GM18526 (cell line): Measurements from ENCODE around the gene COL21A1.

ENCODE experiments used
- POLR2A ChIP-seq: IDR thresholded peaks from 3 replicates; pipeline ENCODE4 v1.6.1; 2011; ENCODE audit not compliant: insufficient read length; ENCODE audit errors: extremely low read depth

Gene COL21A1

DNA sequence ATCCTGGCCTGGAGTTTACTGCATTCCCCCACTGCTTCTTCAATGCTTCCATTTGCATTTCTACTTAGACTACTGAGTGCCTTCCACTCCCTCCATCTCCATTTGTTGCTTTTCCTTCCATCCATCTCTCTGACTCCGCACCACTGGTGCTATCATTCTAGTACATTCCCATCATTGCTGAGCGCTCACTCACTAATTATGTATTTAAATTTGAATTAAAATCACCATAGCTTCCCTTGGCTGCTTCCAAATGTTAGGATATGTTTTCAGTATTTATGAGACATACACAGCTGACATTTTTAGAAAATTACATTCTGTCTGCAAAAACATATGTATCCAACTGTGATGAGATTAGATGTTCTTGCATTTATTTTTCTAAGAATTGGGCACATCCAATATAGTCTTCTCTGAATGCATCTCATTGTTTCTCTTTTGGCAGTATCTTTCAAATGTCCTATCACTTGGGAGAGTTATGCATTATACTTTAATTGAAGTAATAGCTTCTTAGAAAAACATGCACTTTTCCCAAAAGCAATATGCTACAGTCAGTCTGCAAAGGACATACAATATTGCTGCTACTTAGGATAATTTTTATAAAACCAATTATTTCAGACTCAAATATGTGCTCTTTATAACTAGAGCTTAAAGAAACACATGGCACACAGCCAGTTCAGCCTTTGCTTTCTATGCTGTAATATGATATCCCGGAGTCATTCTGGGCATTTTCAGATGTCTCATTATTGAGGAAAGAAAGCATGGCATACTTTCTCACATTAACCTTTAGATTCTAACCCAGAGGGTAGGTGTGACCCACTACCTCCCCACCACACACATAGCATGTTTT is 12.1 kb upstream of the COL21A1 start:
- TF ChIP-seq POLR2A, result no peak

DNA sequence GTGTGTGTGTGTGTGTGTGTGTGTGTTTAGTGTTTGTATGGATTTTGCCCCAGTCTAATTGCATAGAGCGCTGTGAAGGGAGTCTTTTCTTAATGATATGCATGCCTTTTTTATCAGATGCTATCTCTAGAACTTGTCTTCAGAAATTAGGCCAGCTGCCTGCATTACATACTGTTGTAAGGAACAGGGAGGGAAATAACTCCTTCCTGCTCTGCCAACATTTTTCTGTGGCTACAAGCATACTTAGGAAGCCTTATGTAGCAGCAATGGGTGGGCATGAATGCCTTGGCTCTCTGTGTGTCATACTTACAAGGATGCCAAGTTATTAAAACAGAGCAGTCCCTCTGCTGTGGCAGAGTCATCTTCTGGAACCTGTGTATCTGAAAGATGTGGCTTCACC is 8.0 kb upstream of the COL21A1 start:
- no peak for TF ChIP-seq POLR2A

DNA sequence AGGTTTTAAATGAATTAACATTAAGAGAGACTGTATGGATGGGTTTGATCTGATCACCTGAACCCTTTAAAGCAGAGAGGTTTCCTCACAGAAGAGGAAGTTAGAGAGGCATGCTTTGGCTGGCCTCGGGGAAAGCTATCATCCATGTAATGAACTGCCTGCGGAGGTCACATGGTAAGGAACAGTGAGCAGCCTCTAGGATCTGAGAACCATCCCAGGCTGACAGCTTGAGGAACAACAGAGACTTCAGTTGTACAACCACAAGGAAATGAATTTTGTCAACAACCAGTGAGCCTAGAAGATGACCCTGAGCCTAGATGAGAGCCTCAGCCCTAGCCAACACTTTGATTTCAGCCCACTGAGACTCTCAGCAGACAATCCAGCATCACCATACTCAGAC is 2.9 kb upstream of the COL21A1 start:
- TF ChIP-seq POLR2A, result no peak

DNA sequence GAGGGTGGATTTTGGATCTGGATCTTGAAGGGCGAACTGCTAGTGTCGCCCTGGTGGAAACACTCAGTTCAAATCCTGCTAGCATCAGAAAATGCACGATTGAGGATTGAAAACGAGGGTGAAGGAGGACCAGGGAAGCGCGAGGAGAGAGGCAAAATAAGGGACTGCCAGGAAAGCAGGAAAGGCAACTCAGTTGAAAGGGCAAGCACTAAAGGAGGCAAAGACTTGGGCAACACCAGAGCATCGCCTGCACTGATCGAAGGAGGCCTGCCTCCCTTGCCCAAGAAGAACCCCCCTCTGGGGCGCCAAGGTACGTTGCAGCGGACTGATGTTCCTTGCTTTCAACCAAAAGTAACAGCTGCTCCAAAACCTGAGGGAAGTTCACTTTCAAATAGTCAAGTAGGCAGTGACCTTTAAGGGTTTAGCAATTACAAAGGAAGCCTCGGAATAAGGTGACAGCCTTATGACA is 308 bp upstream of the COL21A1 start:
- TF ChIP-seq POLR2A, result no peak

DNA sequence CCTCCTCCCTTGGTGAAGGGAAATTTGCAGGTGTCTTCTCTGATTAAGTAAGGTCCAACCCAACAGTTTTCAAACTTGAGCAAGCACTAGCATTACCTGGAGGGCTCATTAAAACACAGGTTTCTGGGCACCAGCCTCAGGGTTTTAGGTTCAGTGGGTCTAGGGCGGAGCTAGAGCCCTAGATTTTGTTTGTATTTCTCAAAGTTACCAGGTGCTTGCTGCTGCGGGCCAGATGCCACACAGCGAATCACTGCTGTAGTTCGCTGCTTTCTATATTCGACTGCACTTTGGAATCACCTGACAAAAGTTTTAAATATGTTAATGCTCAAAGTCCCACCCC is 869 bp downstream of the COL21A1 start:
- TF ChIP-seq POLR2A, result no peak

DNA sequence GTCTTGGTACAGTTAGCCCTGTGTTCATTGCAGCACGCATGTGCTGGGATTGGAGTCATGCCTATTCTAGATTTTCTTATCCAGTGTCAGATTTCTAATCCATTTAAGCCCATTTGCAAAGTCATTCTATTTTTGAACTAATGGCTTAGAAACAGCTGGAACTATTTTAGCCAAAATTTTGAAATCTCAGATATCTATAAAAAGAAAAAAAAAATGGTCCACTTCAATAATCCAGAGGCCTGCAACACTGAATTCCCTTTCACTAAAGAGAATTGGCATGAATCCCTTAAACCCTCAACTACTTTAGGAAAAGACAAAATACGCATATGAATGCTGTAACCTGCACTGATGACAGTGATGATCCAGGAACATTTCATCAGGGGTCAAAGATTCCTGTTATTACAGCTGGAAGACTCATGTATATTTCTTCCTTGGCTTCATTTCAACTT is 1.5 kb downstream of the COL21A1 start:
- no peak for TF ChIP-seq POLR2A

DNA sequence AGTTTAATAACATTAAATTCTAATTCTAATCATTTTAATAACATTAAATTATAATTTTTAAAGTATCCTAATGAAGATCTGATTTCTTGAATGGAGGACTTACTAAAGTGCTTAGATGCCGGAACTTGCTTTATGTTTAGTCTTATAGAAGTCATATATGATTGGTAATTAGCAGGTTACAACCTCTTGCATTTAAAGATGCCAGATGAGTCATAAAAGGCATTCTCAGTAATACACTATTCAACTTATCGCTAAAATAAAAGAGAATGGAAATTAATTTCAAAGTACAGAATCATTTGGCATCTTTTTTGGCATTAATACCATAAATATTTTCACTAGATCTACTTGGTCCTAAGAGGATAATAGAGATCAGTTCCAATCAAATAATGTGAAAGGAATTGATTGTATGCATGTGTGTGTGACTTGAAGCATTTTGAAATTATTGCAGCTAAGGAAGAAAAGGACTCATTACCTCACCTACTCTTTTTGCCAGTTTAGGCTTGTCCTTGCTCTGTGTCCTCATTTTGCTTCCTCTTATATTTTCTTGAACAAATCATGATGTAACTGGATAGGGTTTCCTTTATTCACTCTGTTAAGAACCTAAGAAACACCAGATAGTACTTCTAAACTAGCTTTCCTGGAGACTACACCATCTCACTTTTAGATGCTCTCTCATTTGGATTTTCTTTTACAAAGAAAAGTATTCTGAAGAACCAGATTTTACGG is 2.7 kb downstream of the COL21A1 start:
- TF ChIP-seq POLR2A, result no peak

DNA sequence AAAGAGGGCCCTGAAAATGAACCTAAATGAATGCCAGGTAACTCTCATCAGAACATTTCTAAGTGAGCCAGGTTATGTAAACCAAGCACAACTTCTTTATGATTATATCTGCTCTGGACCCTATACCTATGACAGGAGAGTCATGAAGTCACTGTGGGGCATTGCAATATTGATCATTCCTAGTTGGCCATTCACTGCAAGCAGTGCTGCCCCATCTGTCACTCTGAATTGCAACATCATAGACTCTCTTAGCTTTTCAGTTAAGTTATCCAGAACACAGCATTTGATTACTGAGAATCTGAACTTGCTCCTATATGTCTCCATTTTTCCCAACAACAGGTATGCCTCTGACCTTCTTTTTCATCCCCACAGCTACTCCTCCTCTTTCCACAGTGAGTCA is 3.3 kb downstream of the COL21A1 start:
- TF ChIP-seq POLR2A, result no peak

DNA sequence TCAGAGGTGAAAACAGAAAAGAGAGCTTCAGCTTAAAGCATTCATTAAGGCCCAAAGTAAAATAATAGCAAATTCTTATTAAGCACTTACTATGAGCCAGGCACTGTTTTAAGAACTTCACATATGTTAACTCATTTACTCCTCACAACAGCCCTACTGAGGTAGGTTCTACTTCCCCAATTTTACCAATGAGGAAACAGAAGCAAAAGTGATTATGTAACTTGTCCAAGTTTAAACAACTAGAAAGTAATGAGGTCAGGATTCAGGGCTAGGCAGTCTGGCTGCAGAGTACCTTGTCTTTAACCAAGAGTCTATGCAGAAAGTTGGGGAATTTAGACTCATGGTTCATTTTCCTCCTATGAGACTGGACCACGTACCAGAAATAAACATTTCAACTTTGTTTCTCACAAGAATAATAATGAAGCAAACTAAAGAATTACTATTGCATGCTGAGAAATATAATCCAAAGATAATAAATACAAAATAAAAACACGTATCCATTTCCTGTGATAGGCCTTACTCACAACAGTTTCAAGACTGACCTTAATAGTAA is 3.8 kb downstream of the COL21A1 start:
- no peak for TF ChIP-seq POLR2A

DNA sequence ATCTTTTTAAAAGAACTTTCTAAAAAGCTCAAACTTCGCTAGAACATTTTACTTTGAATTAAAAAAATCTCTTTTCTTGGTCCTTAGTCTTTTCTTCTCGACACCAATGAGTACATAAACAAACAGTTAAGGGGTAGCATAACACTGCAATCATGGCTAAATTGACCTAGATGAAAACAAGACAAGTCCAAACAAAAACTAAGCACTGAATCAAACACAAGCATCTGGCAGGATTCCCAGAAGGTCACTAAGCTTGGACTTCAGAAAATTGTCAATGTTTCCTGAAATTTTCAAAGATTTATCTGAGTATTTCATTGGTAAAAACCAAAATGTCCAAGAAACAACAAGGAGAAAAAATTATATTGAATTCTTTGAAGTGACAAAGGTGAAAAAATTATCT is 5.0 kb downstream of the COL21A1 start:
- TF ChIP-seq POLR2A, result no peak

DNA sequence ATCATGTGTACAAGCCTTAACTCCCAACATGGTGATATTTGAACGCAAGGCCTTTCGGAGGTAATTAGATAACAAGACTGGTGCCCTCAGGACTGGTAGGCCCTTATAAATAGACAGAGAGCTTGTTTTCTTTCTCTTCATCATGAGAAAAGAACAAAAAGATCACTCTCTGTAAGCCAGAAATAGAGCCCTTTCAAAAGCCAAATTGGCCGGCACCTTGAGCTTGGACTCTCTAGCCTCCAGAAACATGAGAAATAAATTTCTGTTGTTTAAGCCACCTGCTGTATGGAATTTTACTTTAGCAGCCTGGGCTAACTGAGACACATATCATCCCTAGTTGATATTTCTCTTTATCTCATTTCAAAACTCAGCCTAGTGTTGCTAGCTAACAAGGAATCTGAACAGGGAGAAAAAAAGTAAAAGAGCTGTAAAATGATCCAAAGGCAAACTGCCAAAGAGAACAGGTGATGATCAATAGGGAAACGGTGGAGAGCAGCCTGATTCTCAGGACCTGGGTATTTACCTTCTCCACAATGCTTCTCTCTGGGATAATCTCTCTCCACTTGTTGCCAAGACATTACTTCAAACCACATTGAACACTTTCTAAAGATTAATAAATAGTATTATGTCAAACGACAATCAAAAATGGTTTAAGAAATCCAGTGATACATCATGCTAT is 6.1 kb downstream of the COL21A1 start:
- TF ChIP-seq POLR2A, result no peak

DNA sequence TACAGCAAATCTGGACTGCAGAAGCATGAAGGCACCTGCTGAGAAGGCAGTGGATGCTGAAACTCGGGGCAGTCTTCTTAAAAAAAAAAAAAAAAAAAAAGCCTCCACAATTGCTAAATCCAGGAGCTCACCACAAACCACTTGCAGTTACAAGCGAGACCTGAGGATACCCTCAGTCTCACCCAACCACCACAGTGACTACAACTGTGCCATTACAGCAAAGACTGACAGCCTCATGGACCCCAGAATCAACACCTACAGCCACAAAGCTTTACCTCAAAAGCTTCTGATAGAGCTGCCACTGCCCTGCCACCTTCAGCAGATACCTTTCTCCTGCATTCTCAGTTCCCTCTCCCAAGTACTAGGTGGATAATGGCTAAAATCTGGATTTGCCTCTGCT is 9.0 kb downstream of the COL21A1 start:
- TF ChIP-seq POLR2A, result no peak

DNA sequence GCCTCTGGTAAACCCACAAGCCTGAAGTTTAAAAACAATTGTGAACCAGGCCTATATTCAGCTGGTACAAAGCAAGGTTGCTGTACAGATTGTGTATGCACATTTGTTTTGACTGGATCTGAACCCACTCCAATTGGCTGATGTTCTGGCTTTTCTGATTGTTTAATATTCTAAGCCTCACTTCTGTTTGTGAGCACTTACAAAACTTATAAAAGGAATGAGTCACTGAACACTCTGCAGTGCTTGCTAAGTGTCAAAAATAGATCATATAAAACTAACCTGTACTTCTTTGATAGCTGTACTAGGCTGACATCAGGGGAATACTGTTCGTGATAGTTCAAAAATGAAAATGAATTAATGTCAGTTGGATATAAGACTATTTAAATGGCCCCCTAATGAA is 12.1 kb downstream of the COL21A1 start:
- TF ChIP-seq POLR2A, result no peak

DNA sequence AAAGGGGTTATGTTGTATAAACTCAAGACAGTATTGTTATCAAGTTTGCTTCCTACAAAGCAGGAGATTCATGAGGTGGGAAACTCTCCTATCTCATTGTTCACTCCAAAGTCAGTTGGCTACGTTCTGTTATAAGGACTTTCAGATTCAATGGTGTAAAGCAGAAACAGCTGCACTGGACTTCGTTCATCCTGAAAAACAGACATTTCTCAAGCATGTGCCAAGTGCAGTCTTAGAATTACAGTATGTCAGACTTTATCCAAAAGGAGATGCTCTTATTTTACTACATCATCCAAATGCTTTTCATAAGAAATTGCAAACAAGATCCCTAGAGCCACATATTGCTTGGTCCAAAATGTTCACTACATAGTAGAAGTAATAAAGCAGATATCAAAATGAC is 14.9 kb downstream of the COL21A1 start:
- no peak for TF ChIP-seq POLR2A

DNA sequence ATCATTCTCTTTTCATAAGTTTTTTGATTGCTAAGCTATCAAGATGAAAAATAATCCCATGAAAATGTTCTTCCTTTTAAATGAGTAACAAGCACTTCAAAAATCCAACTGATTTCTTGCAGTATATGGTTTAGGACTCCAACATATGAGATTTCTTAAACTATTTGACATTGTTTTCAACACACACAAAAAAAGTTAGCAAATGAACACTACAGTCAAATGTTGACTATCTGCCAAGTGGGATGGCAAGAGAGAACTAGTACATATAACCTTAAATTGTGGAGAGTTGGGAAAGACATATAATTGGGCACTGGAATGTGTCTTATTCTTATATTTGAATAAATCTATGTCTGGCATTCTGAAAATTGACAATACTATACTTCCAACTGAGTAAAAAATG is 15.6 kb downstream of the COL21A1 start:
- TF ChIP-seq POLR2A, result no peak
